Progenitor cell of endocrine pancreas (in vitro differentiated cells): ENCODE data around the gene MYOC. TPM values are rescaled to one million over a fixed set of nuclear protein-coding genes. Genes with fewer than 3 reads are reported as not detected.

ENCODE experiments used
- DNase-seq: peaks from one replicate; pipeline ENCODE4 v3.0.0; 2021; ENCODE audit warnings: low spot score; ENCODE audit not compliant: unreplicated experiment
- H3K27ac Mint-ChIP-seq: 2 replicates; pipeline ENCODE4 v1.8.0; 2021; ENCODE audit warnings: mild to moderate bottlenecking, moderate library complexity, mixed read lengths
- H3K27me3 Mint-ChIP-seq: 2 replicates; pipeline ENCODE4 v1.8.0; 2021; ENCODE audit warnings: mixed read lengths
- H3K36me3 Mint-ChIP-seq: 2 replicates; pipeline ENCODE4 v1.8.0; 2022; ENCODE audit warnings: mixed read lengths; ENCODE audit not compliant: insufficient read depth
- H3K4me1 Mint-ChIP-seq: 2 replicates; pipeline ENCODE4 v1.8.0; 2021; ENCODE audit warnings: low read depth, mixed read lengths
- H3K4me3 Mint-ChIP-seq: 2 replicates; pipeline ENCODE4 v1.8.0; 2021; ENCODE audit warnings: low read depth, mild to moderate bottlenecking, moderate library complexity, mixed read lengths
- H3K9me3 Mint-ChIP-seq: 2 replicates; pipeline ENCODE4 v1.8.0; 2021; ENCODE audit warnings: low read depth, mixed read lengths
- CTCF ChIP-seq: fragments of 200-600 bp; sonication (generic); IDR thresholded peaks from one replicate; pipeline ENCODE4 v1.5.0; 2021; ENCODE audit warnings: antibody characterized with exemption, mild to moderate bottlenecking; ENCODE audit not compliant: unreplicated experiment
- total RNA-seq: library from RNA; stranded (reverse); gene quantifications from 2 replicates; pipeline ENCODE4 v1.2.1, GENCODE V29; 2021

The MYOC gene
- total RNA-seq, 1 donor from 2014 or later = not detected

- no peak for TF ChIP-seq CTCF
- no peak for DNase-seq
- Mint-ChIP-seq H3K4me1 (peaks cover 4% of the 10 kb centered on the region), H3K9me3 (no peaks in the 10 kb centered on the region), H3K4me3 (no peak overlapping the region), H3K27ac (no peak overlapping the region), H3K27me3 (peaks cover 3% of the 10 kb centered on the region), H3K36me3 (no peaks in the 10 kb centered on the region)
Observed at GRCh38 chr1:171645553-171646248, 6.8 kb downstream of the MYOC start.

DNA sequence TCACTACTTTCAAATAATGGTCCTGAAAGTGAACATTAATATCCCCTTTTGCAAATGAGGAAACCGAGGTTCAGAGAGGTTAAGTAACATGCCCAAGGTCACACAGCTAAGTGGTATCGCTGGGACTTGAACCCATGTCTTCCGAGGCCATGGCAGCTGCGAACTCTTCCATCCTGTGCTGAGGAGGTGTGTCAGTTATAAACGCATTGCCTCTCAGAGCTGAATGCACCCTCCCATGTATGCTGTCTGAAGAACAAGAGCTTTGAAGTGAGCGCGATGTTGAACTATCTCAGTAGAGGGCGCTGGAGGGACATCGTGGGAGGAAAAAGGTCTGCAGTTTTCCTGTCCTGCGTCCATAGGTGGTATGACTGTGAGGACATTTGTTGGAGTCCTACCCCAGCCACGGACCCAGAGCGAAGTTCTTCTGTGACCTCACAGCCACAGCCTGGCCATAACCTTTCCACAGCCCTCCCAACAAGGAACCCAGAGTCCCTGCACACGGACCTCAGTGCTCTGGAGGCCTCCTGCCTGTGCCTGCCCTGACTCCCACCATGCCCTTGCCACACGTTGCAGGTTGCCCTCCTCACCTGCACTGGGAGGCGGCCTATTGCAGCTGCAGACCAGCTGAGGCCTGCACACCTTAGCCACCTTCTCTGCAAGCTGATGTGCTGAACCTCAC is 7.5 kb downstream of the MYOC start:
- no peaks in the 10 kb centered on the region for H3K9me3 Mint-ChIP-seq
- peak; percentile 57 for DNase-seq
- H3K4me3 Mint-ChIP-seq = no peak overlapping the region
- peak; percentile 80 for TF ChIP-seq CTCF
- H3K4me1 Mint-ChIP-seq = peaks cover 4% of the 10 kb centered on the region
- H3K36me3 Mint-ChIP-seq = no peaks in the 10 kb centered on the region
- H3K27me3 Mint-ChIP-seq = peaks cover 3% of the 10 kb centered on the region
- no peak overlapping the region for H3K27ac Mint-ChIP-seq

- Mint-ChIP-seq H3K27me3 (peaks cover 3% of the 10 kb centered on the region), H3K36me3 (no peaks in the 10 kb centered on the region), H3K27ac (no peak overlapping the region), H3K4me1 (peaks cover 4% of the 10 kb centered on the region), H3K9me3 (no peaks in the 10 kb centered on the region), H3K4me3 (no peak overlapping the region)
- TF ChIP-seq CTCF = no peak
- no peak for DNase-seq
Observed at GRCh38 chr1:171643156-171643555, 9.3 kb downstream of the MYOC start.

DNA sequence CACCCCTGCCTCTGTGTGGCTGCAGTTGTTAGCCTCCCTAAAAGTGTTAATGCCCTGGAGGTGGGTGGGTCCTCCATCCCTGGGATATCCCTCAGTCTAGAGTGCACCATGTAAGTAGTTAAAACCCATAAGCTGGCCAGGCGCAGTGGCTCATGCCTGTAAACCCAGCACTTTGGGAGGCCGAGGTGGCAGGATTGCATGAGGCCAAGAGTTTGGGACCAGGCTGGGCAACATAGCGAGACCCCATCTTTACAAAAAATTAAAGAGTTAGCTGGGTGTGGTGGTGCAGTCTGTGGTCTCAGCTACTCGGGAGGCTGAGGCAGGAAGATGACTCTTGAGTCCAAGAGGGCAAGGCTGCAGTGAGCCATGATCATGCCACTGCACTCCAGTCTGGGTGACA is 10.3 kb downstream of the MYOC start:
- Mint-ChIP-seq H3K27ac (no peak overlapping the region), H3K4me3 (no peak overlapping the region), H3K36me3 (no peaks in the 10 kb centered on the region), H3K9me3 (no peaks in the 10 kb centered on the region), H3K27me3 (peaks cover 3% of the 10 kb centered on the region), H3K4me1 (peaks cover 4% of the 10 kb centered on the region)
- no peak for DNase-seq
- no peak for TF ChIP-seq CTCF

DNA sequence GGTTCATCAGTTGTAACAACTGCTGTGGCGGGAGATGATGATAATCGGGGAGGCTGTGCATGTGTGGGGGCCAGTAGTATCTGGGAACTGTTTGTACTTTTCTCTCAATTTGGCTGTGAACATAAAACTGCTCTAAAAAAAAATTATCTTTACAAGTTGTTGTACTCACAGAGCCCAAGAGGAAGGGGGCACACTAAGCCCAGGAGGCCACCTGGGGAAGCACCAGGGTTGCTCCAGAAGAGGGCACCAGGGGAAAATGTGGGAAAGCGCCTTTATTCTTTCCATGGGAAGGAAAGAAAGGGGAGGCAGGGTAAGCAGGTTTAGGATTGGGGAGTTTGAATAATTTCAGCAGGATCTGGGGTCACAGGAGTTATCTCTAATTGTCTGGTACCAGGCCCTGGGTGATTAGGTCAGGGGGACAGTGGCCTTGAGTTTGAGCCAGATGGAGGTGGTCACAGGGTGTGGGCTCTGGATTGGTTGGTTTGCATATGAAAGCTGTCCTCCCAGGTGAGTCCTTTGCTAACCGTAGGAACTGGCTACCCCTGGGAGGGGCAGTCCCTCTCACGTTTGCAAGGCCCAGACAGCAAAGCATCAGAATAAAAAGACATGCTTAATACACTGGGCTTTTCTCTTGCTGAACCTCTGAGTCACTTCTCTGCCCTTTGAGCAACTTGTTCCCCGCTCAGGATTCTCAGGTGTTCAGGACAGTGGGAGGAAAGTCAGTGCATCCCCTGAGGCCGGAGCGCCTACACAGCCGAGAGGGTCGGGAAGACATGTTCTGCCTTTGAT is 11.2 kb downstream of the MYOC start:
- Mint-ChIP-seq H3K36me3 (no peaks in the 10 kb centered on the region), H3K27ac (no peak overlapping the region)
- no peak for TF ChIP-seq CTCF

More for the DNA sequence above, 11.2 kb downstream of the MYOC start:
- Mint-ChIP-seq H3K27me3 (peaks cover 3% of the 10 kb centered on the region), H3K4me3 (no peak overlapping the region), H3K9me3 (no peaks in the 10 kb centered on the region), H3K4me1 (peaks cover 4% of the 10 kb centered on the region)
- no peak for DNase-seq
